ENCODE data around the gene SNAP29. TPM values are rescaled to one million over a fixed set of nuclear protein-coding genes. Genes with fewer than 3 reads are reported as not detected.

The SNAP29 gene
- total RNA-seq, 1 experiment from 2014 or later, result 17.9 TPM

DNA sequence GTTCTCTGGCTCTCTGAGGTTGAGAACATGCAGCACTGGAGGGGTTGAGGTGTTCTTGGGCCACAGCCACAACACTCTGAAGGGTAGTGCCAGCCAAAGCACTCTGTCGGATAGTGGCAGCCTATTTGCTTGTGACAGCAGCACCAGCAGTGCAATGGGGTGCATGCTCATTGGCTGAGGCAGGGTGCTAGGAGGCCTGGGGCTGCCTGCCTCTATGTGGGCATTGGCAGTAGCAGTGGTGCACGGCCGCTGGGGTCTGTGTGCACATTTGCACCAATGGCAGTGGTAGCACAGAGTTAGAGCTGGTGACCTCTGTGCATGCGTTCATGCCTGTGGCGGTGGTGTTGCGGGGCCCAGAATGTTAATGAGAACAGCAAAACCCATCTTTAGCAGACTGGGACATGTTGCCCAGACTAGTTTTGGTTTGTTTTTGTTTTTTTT, 25.6 kb upstream of the SNAP29 start:
- Histone ChIP-seq H2AK5ac (ENCODE audit: insufficient read length, low read length) (no peak overlapping the region), H4K20me1 (ENCODE audit: control insufficient read depth, insufficient read depth, insufficient read length) (no peaks in the 10 kb centered on the region), H3K27ac (ENCODE audit: insufficient read length, low read depth, low read length) (no peak overlapping the region), H4K5ac (ENCODE audit: insufficient read length, low read depth, low read length) (no peak overlapping the region), H3K9me3 (ENCODE audit: control insufficient read depth, low read depth, low read length) (no peaks in the 10 kb centered on the region), H4K91ac (ENCODE audit: insufficient read length, low read depth, low read length) (no peak overlapping the region), H2BK120ac (ENCODE audit: low read depth, low read length, poor library complexity, severe bottlenecking) (no peak overlapping the region), H2BK20ac (ENCODE audit: low read depth, low read length, poor library complexity, severe bottlenecking) (no peak overlapping the region), H3K23ac (ENCODE audit: insufficient read length, low read depth, low read length) (no peak overlapping the region), H3K18ac (ENCODE audit: insufficient read length, low read depth, low read length) (no peak overlapping the region), H3K56ac (ENCODE audit: insufficient read length, low read depth, low read length) (no peak overlapping the region), H3T11ph (ENCODE audit: low read length) (no peak overlapping the region), H3K79me1 (ENCODE audit: insufficient read depth, low read depth, low read length, poor library complexity, severe bottlenecking) (no peaks in the 10 kb centered on the region), H3K79me2 (ENCODE audit: insufficient read depth, low read length) (no peaks in the 10 kb centered on the region), H3K27me3 (ENCODE audit: insufficient read depth, low read length) (no peaks in the 10 kb centered on the region), H2BK15ac (ENCODE audit: low read depth, low read length) (no peak overlapping the region), H3K4ac (ENCODE audit: low read depth, low read length) (no peak overlapping the region), H3K4me1 (ENCODE audit: insufficient read depth, low read length) (no peaks in the 10 kb centered on the region), H2AFZ (ENCODE audit: low read length) (no peak overlapping the region), H3K14ac (ENCODE audit: insufficient read depth, low read length) (no peak overlapping the region), H2BK5ac (ENCODE audit: insufficient read length, low read length) (no peak overlapping the region), H2BK12ac (ENCODE audit: insufficient read length, low read depth, low read length) (no peak overlapping the region), H3K9ac (ENCODE audit: extremely low read depth, insufficient read length, low read length) (no peak overlapping the region), H3K23me2 (ENCODE audit: insufficient read length, low read depth, low read length, poor library complexity, severe bottlenecking) (no peaks in the 10 kb centered on the region), H3K4me2 (ENCODE audit: insufficient read depth, insufficient read length, low read length) (no peak overlapping the region), H4K8ac (replicated peaks; ENCODE audit: insufficient read length, low read depth, low read length) (no peak overlapping the region)
- Mint-ChIP-seq H3K27me3 (ENCODE audit: low read depth) (no peaks in the 10 kb centered on the region), H3K36me3 (ENCODE audit: insufficient read depth in 1 of 3, low read depth in 3 of 3) (peaks cover 0 to 55% (median 7%) of the 10 kb centered on the region in 3 experiments; a peak in 5 of 7 replicates), H3K27ac (no peak overlapping the region), H3K9me3 (no peaks in the 10 kb centered on the region), H3K4me1 (no peaks in the 10 kb centered on the region), H3K4me3 (no peak overlapping the region)
- DNase-seq, result no peak
- TF ChIP-seq, protein P1, sequence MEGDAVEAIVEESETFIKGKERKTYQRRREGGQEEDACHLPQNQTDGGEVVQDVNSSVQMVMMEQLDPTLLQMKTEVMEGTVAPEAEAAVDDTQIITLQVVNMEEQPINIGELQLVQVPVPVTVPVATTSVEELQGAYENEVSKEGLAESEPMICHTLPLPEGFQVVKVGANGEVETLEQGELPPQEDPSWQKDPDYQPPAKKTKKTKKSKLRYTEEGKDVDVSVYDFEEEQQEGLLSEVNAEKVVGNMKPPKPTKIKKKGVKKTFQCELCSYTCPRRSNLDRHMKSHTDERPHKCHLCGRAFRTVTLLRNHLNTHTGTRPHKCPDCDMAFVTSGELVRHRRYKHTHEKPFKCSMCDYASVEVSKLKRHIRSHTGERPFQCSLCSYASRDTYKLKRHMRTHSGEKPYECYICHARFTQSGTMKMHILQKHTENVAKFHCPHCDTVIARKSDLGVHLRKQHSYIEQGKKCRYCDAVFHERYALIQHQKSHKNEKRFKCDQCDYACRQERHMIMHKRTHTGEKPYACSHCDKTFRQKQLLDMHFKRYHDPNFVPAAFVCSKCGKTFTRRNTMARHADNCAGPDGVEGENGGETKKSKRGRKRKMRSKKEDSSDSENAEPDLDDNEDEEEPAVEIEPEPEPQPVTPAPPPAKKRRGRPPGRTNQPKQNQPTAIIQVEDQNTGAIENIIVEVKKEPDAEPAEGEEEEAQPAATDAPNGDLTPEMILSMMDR (conservative IDR thresholded peaks at IDR 0.05), result no peak
- WGBS (ENCODE audit: extremely low coverage, insufficient read length, low lambda C conversion rate), result no CpG with 5 or more reads among the region's 6 CpGs

All from H9 (cell line).